Head of caudate nucleus (tissue), 42 donors: ENCODE measurements around the gene DYNC2I2.
A peak's percentile ranks its signal among the peaks of the same experiment; 100 is the strongest.
"Not testable (repeated sequence)": the region's sequence is repeated elsewhere in the genome, so short reads cannot be mapped to it uniquely, and the experiment has no call there.

Experiments used
- DNase-seq, 42 donors: peaks; one replicate each; pipeline versions ENCODE4 v3.0.0 to v3.0.0-alpha.2; 2020 to 2021; ENCODE audit warnings: mixed read lengths in 7 of 42
- intact Hi-C: fragments of 100-400 bp; cut with DNase I; formaldehyde crosslinking; loops from one replicate; pipeline ENCODE4 v1.15.0; 2022

DYNC2I2 gene

GRCh38 chr9:128588581-128589233, 67.9 kb downstream of the DYNC2I2 start:
- peak in 19 of 42 donors; percentile 7 to 58 (median 25) for DNase-seq
- intact Hi-C loops: no loop called here

- no peak for DNase-seq
- intact Hi-C loops: no loop called here
These were observed 69.2 kb downstream of the DYNC2I2 start for GRCh38 chr9:128587453-128587852.

GRCh38 chr9:128586934-128587333, 69.7 kb downstream of the DYNC2I2 start:
- DNase-seq, intact Hi-C loops: not testable (repeated sequence)

GRCh38 chr9:128585155-128585554, 71.5 kb downstream of the DYNC2I2 start:
- DNase-seq, intact Hi-C loops: not testable (repeated sequence)
